ENCODE data around the gene CR2.
"Not testable (repeated sequence)": the region's sequence is repeated elsewhere in the genome, so short reads cannot be mapped to it uniquely, and the experiment has no call there.

DNA sequence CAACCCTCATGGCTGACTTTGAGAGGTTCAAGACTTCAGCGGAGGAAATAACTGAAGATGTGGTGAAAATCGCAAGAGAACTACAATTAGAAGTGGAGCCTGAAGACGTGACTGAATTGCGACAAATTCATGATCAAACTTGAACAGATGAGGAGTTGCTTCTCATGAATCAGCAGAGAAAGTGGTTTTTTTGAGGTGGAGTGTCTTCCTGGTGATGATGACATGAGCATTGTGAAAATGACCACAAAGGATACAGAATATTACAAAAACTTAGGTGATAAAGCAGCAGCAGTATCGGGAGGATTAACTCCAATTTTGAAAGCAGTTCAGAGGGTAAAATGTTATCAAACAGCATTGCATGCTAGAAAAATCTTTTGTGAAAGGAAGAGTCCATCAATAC is 82.1 kb downstream of the CR2 start:
- TF ChIP-seq RAD21 (IDR thresholded peaks at IDR 0.05; ENCODE audit: low read length); MAZ (IDR thresholded peaks at IDR 0.05; ENCODE audit: borderline replicate concordance, low read depth, low read length); MAFK (IDR thresholded peaks at IDR 0.05; ENCODE audit: low read depth, low read length); POLR2A (IDR thresholded peaks at IDR 0.05; ENCODE audit: low read depth, low read length); NFE2L2 (IDR thresholded peaks at IDR 0.05; ENCODE audit: low read depth, low read length); MXI1 (IDR thresholded peaks at IDR 0.05; ENCODE audit: borderline replicate concordance, low read depth, low read length); CHD1 (IDR thresholded peaks at IDR 0.05; ENCODE audit: low read depth, low read length): not testable (repeated sequence)
- TF ChIP-seq, protein P1, sequence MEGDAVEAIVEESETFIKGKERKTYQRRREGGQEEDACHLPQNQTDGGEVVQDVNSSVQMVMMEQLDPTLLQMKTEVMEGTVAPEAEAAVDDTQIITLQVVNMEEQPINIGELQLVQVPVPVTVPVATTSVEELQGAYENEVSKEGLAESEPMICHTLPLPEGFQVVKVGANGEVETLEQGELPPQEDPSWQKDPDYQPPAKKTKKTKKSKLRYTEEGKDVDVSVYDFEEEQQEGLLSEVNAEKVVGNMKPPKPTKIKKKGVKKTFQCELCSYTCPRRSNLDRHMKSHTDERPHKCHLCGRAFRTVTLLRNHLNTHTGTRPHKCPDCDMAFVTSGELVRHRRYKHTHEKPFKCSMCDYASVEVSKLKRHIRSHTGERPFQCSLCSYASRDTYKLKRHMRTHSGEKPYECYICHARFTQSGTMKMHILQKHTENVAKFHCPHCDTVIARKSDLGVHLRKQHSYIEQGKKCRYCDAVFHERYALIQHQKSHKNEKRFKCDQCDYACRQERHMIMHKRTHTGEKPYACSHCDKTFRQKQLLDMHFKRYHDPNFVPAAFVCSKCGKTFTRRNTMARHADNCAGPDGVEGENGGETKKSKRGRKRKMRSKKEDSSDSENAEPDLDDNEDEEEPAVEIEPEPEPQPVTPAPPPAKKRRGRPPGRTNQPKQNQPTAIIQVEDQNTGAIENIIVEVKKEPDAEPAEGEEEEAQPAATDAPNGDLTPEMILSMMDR (conservative IDR thresholded peaks at IDR 0.05; ENCODE audit: low read depth, low read length) = not testable (repeated sequence)
- TF ChIP-seq, protein P2, sequence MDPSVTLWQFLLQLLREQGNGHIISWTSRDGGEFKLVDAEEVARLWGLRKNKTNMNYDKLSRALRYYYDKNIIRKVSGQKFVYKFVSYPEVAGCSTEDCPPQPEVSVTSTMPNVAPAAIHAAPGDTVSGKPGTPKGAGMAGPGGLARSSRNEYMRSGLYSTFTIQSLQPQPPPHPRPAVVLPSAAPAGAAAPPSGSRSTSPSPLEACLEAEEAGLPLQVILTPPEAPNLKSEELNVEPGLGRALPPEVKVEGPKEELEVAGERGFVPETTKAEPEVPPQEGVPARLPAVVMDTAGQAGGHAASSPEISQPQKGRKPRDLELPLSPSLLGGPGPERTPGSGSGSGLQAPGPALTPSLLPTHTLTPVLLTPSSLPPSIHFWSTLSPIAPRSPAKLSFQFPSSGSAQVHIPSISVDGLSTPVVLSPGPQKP (IDR thresholded peaks at IDR 0.05; ENCODE audit: borderline replicate concordance, low read depth, low read length) = not testable (repeated sequence)
- TF ChIP-seq, protein P3, sequence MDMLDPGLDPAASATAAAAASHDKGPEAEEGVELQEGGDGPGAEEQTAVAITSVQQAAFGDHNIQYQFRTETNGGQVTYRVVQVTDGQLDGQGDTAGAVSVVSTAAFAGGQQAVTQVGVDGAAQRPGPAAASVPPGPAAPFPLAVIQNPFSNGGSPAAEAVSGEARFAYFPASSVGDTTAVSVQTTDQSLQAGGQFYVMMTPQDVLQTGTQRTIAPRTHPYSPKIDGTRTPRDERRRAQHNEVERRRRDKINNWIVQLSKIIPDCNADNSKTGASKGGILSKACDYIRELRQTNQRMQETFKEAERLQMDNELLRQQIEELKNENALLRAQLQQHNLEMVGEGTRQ (IDR thresholded peaks at IDR 0.05; ENCODE audit: low read depth, low read length) = not testable (repeated sequence)

All from IMR-90 (cell line).